ENCODE data around the gene TOR4A.

The TOR4A gene

GRCh38 chr9:137277329-137278041 is at the start of gene TOR4A:
TSS of gene TOR4A (plus strand) at chr9:137277726. CDS start at chr9:137278690, 964 bp downstream.
- TF ChIP-seq, protein P1, sequence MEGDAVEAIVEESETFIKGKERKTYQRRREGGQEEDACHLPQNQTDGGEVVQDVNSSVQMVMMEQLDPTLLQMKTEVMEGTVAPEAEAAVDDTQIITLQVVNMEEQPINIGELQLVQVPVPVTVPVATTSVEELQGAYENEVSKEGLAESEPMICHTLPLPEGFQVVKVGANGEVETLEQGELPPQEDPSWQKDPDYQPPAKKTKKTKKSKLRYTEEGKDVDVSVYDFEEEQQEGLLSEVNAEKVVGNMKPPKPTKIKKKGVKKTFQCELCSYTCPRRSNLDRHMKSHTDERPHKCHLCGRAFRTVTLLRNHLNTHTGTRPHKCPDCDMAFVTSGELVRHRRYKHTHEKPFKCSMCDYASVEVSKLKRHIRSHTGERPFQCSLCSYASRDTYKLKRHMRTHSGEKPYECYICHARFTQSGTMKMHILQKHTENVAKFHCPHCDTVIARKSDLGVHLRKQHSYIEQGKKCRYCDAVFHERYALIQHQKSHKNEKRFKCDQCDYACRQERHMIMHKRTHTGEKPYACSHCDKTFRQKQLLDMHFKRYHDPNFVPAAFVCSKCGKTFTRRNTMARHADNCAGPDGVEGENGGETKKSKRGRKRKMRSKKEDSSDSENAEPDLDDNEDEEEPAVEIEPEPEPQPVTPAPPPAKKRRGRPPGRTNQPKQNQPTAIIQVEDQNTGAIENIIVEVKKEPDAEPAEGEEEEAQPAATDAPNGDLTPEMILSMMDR (conservative IDR thresholded peaks at IDR 0.05), result no peak
- no peak within 1 kb of the TSS for H3K27ac ChIP-seq

DNA sequence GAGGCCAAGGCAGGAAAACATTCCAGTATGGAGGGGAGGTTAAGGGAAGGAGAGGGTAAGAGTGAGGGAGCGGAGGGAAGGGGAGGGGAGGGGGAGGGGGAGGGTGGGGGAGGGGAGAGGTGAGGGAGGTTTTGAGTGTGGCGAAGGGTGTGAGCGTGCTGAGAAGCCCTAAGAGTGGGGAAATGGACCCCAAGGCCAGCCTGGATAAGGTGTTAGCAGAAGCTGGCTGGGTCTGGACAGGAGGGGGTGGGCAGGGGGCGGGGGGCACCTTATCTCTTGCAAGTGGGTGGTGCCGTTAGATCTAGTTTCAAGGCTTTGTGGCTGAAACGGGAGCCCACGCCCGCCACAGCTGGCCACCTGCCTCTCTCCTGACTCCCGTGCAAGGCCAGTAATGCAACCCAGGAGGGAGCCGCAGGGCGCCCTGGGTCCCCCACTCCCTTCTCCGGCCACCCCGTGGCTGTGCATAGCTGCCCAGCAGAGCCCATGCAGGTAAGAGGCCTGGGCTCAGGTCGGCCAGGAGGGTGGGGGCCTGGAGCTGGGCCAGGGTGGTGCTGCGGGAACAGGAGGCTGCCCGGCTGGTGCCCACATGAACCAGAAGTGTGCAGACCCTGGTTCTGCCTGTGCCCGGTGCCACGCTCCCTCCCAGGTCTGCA is 49.5 kb upstream of the TOR4A start:
- H3K27ac ChIP-seq, result peak overlapping the region; percentile 97
- TF ChIP-seq, protein P1 (conservative IDR thresholded peaks at IDR 0.05), result no peak

DNA sequence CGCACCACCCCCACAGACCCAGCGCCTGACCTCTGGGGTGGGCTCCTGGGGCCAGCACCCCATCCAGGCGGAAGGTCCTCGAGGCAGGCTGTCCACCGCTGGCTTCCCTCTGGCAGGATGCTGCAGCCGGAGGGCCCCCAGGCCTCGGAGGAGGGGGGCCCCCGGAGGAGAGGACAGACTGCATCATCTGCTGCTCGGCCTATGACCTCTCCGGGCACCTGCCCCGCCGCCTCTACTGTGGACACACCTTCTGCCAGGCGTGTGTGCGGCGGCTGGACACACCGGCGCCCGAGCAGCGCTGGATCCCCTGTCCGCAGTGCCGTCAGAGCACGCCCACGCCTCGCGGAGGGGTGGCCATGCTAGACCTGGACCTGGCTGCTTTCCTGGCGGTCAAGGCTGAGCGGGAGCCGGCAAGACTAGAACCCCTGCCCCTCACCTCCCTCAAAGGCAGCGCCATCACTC is 49.0 kb upstream of the TOR4A start:
- H3K27ac ChIP-seq, result peak overlapping the region; percentile 97; the same call in 1 of the 2 replicates
- TF ChIP-seq, protein P1 (conservative IDR thresholded peaks at IDR 0.05), result no peak

GRCh38 chr9:137228968-137229896 is 48.3 kb upstream of the TOR4A start:
- TF ChIP-seq, protein P1 (conservative IDR thresholded peaks at IDR 0.05), result no peak
- peak overlapping the region; percentile 97; the same call in 1 of the 2 replicates for H3K27ac ChIP-seq

DNA sequence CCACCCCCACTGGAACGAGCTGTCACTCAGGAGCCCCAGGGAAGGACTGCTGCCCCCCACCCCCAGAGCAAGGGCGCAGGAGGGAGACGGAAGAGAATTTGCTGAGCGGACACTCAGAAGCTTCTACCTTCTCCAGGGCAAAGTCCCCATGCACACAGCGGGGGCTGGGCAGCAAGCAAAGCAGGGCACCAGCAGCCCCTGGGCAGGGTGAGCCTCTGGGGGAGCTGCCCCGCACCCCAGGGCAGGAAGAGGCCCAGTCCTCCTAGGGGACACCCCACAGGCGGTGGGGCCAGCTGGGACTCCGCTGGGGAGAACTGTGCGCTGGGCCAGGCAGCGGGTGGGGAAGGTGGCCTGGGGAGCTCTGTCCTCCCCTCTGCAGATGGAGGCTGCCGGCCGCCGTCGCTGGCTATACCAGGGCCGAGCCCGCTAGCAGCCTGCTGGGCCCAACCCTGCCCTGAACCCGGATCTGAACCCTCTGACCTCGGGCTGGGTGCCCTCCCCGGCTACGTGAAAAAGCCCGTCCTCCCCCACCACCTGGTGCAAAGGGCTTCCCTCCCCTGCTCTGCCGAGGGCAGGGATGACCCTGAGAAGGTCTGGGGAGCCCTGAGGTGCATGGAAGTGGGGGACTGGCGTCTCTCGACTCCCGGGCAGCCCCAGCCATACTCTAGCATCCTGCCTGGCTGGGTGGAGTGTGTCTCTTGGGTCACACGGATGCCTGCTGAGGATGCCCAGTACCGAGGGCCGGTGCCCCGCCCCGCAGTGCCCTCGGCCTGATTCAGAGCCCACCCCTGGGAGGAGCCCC is 47.4 kb upstream of the TOR4A start:
- TF ChIP-seq, protein P1 (conservative IDR thresholded peaks at IDR 0.05), result no peak

GRCh38 chr9:137230705-137231371 is 46.7 kb upstream of the TOR4A start, which contains the start of gene SLC34A3:
TSS of gene SLC34A3 (plus strand) at chr9:137230901. CDS start at chr9:137231703, 802 bp downstream.
- H3K27ac ChIP-seq, result no peak within 1 kb of the TSS
- TF ChIP-seq, protein P1 (conservative IDR thresholded peaks at IDR 0.05), result no peak

More for the DNA sequence above, 47.4 kb upstream of the TOR4A start:
- H3K27ac ChIP-seq, result no peak overlapping the region
